ENCODE results near the gene KIN.

Gene KIN

DNA sequence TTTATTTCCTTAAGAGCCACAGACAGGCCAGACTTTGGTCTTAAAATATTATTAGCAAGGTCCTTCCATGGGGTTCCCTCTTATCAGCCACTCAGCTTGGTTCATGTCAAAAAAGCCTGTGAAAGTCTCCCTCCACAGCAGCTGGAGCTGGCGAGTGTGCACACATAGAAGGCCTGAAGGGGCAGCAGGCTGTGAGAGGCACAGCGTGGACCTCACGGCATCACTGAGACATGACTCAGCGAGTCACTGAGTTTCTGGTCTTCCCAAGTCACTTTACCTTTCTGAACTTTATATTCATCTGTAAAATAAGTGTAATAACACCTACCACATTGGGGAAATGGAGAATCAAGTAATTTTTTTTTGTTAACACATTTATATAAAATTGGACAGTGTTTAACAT lies 39.2 kb upstream of the KIN start:
- H3K4me3 ChIP-seq (ENCODE audit: low read depth, low read length), result no peak overlapping the region
- in situ Hi-C loops (cut with HindIII; ENCODE audit: low sequenced_read_pairs), result no loop called here
- TF ChIP-seq CTCF (IDR thresholded peaks at IDR 0.05; ENCODE audit: low read depth, low read length), result peak; percentile 43
- peak; percentile 61 for DNase-seq (ENCODE audit: low read depth, low spot score)

GRCh38 chr10:7824251-7824650 lies 36.5 kb upstream of the KIN start:
- DNase-seq (ENCODE audit: low read depth, low spot score), result no peak
- in situ Hi-C loops (cut with HindIII; ENCODE audit: low sequenced_read_pairs), result no loop called here
- TF ChIP-seq CTCF (IDR thresholded peaks at IDR 0.05; ENCODE audit: low read depth, low read length), result no peak
- H3K4me3 ChIP-seq (ENCODE audit: low read depth, low read length), result no peak overlapping the region

DNA sequence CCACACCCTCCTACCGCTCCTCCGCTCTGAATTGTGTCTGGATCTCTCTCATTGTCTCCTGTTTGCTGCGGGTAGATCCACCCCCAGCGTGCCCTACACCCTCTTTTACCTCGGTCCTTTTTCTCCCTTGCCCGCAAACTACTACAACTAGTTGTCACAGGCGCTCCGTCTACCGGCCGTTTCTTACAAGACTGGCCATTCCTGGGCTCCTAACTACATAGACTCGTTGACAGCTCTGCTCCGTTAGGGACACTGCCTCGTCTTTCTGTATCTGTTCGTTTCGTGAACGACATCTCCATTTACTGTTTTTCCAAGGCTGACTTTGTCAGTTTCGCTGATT lies 31.3 kb upstream of the KIN start:
- TF ChIP-seq CTCF (IDR thresholded peaks at IDR 0.05; ENCODE audit: low read depth, low read length), result peak; percentile 64
- in situ Hi-C loops (cut with HindIII; ENCODE audit: low sequenced_read_pairs), result no loop called here
- DNase-seq (ENCODE audit: low read depth, low spot score), result peak; percentile 52
- H3K4me3 ChIP-seq (ENCODE audit: low read depth, low read length), result peak overlapping the region; percentile 89

- in situ Hi-C loops (cut with HindIII; ENCODE audit: low sequenced_read_pairs), result no loop called here
- no peak for TF ChIP-seq CTCF (IDR thresholded peaks at IDR 0.05; ENCODE audit: low read depth, low read length)
- H3K4me3 ChIP-seq (ENCODE audit: low read depth, low read length), result peak within 1 kb of the TSS; percentile 89
- peak; percentile 86 for DNase-seq (ENCODE audit: low read depth, low spot score)
Observed at GRCh38 chr10:7818295-7819120, 30.7 kb upstream of the KIN start, which contains the start of gene TAF3. TSS of gene TAF3 (plus strand) at chr10:7818505. CDS start at chr10:7818710, 205 bp downstream.

DNA sequence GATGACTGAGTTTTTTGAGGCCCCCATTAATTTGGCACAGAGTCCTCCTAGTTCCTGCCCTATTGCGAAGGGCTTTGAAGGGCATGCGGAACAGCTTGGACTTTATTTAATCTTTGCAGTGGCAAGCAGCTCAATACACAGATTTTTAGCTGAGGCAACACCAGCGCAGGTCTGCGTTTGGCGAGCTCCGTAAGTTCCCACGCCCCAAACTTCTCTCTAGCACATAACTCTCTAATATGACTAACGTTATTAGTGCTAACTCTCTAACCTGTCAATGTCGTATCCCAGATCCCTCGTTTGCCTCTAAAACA lies 30.1 kb upstream of the KIN start:
- H3K4me3 ChIP-seq (ENCODE audit: low read depth, low read length), result peak overlapping the region; percentile 89
- in situ Hi-C loops (cut with HindIII; ENCODE audit: low sequenced_read_pairs), result no loop called here
- TF ChIP-seq CTCF (IDR thresholded peaks at IDR 0.05; ENCODE audit: low read depth, low read length), result no peak
- DNase-seq (ENCODE audit: low read depth, low spot score), result no peak

- DNase-seq (ENCODE audit: low read depth, low spot score), result no peak
- TF ChIP-seq CTCF (IDR thresholded peaks at IDR 0.05; ENCODE audit: low read depth, low read length), result no peak
- in situ Hi-C loops (cut with HindIII; ENCODE audit: low sequenced_read_pairs), result no loop called here
- H3K4me3 ChIP-seq (ENCODE audit: low read depth, low read length), result peak overlapping the region; percentile 89
Observed at GRCh38 chr10:7817576-7817975, 29.8 kb upstream of the KIN start.
